Peyer's patch (tissue), 4 donors: ENCODE data around the gene PIP4K2B.

Source experiments
- CTCF ChIP-seq, 6 experiments: fragments of 450-650 bp in 4 of 6; fragments of 200-600 bp in 2 of 6; sonication (generic) in 1 of 6; IDR thresholded peaks; one replicate each; pipeline ENCODE4 v1.5.1; 2017 to 2019; ENCODE audit warnings: antibody characterized with exemption in 6 of 6, mild to moderate bottlenecking in 3 of 6, moderate library complexity in 1 of 6
- POLR2A ChIP-seq, 2 donors: fragments of 450-650 bp; IDR thresholded peaks; one replicate each; pipeline ENCODE4 v1.5.1; 2017; ENCODE audit warnings: antibody characterized with exemption in 2 of 2, mild to moderate bottlenecking in 2 of 2, moderate library complexity in 2 of 2

- no peak for TF ChIP-seq CTCF (IDR thresholded peaks at IDR 0.05)
- no peak for TF ChIP-seq POLR2A (IDR thresholded peaks at IDR 0.05)
Observed at GRCh38 chr17:38738686-38739085, 60.7 kb downstream of the PIP4K2B start.
